Measurements from ENCODE around the gene RHOV.

GRCh38 chr15:40900256-40901052, 26.4 kb upstream of the RHOV start:
- TF ChIP-seq, protein P1, sequence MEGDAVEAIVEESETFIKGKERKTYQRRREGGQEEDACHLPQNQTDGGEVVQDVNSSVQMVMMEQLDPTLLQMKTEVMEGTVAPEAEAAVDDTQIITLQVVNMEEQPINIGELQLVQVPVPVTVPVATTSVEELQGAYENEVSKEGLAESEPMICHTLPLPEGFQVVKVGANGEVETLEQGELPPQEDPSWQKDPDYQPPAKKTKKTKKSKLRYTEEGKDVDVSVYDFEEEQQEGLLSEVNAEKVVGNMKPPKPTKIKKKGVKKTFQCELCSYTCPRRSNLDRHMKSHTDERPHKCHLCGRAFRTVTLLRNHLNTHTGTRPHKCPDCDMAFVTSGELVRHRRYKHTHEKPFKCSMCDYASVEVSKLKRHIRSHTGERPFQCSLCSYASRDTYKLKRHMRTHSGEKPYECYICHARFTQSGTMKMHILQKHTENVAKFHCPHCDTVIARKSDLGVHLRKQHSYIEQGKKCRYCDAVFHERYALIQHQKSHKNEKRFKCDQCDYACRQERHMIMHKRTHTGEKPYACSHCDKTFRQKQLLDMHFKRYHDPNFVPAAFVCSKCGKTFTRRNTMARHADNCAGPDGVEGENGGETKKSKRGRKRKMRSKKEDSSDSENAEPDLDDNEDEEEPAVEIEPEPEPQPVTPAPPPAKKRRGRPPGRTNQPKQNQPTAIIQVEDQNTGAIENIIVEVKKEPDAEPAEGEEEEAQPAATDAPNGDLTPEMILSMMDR (optimal IDR thresholded peaks at IDR 0.05 in 1 of 3, IDR thresholded peaks at IDR 0.05 in 1 of 3, conservative IDR thresholded peaks at IDR 0.05 in 1 of 3; ENCODE audit: extremely low read depth in 1 of 3, insufficient read depth in 2 of 3, low read length in 3 of 3) = no peak
- no peak for TF ChIP-seq EZH2 (IDR thresholded peaks at IDR 0.05; ENCODE audit: low read length)

Data from keratinocyte (primary cell).